Measurements from ENCODE around the gene GCNT1.
"Not testable (repeated sequence)": the region's sequence is repeated elsewhere in the genome, so short reads cannot be mapped to it uniquely, and the experiment has no call there.

The GCNT1 gene

DNA sequence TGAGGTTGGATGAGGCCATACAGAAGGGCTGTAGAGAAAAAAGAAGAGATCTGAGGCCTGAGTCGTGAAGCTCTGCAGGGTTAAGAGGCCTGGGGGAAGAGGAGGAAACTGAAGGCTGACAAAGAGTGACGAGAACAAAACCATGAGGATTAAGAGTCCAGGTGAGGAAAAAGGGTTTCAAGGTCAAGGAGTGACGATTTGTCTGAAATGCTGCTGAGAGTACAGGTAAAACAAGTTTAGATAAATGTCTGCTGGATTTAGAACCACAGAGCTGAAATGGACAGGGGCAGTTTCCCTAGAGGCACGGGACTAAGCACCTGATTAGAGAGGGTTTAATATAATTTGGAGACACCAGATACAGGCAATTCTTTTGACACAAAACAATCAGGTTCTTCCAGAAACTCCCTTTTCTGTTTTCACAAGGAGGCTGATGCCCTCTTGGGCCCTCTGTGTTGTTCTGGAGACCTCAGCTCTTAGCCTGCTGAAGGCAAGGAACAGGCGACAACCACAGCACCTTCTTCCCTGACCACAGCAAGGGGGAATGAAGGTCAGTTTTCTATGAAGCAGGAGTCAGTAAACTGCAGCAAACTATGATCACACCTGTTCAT lies 14.6 kb upstream of the GCNT1 start:
- no peak for DNase-seq

DNA sequence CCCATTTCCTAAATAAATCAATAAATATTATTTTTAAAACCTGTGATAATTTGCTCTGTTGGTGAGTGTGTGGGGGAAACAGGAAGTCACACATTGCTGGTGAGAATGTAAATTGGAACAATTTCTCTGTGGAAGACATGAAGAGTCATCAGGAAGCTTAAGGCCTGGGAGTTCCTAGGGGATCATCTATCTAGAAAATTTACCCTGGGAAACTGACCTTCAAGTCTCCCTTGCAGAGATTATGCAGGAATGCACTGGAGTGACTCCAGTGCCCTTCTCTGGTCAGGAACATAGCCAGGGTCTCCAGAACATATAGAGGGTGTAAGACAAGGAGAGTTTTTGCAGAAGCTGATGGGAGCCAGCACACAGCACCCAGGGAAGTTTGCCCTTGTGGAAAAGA lies 13.0 kb upstream of the GCNT1 start:
- DNase-seq, result no peak

DNA sequence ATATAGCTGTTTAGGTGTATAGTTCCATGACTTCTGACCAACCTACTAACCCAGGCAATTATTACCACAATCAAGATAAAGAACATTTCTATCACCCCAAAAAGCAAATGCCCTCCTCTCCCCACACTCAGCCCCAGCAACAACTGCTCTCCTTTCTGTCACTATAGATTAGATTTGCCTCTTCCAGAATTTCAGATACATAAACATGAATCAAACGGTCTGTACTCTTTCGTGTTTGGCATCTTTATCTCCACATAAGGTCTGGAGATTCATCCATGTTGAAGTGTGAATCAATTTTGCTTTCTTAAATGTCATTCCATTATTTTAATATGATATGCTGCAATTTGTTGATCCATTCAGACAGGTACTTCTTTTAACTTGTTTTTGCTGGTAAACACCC lies 10.5 kb upstream of the GCNT1 start:
- DNase-seq, result no peak

DNA sequence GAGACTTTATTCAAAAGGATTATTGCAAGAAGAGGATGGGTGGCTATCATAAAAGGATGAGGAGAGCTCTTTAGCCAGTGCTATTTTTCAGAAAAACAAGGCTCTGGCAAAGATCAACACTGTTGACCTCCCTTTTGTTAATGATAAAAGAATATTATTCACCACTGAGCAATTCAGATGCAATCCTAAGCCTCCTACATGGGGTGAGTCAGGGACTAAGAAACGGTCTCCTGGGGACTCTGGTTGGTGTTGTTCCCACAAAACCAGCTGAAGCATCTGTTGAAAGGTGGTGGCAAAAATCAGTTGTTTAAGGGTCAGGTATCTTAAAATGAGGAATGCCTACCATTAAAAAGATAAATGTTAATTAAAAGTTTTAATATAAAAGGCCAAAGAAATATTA lies 7.7 kb upstream of the GCNT1 start:
- DNase-seq, result no peak

DNA sequence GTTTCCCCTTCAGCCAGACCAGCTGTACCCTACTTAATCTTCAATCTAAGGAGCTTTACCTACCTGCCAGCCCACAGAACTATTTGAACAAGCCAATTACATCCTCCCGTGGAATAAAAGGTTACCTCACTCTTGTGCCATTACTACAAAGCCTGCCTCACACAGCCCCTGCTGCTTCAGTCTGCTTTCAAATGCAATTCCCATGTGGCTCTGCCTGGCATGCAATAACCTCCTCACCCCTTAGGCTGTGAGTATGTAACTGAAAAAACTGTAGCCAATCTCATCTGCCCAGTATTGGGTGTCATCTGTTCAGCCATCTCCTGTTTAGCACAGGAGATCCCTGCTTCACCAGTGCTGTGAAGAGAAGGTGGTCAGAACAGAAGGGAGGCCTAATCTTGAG lies 6.1 kb upstream of the GCNT1 start:
- DNase-seq, result no peak

DNA sequence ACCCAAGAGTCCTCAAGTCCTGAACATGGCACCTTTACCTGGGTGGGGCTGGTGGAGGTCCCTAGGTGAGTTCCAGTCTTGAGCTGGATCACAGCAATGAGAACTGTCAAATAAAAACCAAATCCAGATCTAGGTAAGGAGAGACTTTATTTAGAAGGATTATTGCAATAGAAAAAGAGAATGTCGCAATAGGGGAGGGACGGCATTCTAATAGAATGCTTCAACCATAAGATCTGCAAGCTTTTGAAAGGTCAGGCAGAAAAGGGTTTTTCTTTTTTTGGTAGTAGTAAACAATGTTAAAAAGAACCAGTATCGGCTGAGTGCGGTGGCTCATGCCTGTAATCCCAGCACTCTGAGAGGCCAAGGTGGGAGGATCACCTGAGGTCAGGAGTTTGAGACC lies 5.2 kb upstream of the GCNT1 start:
- DNase-seq, result no peak

DNA sequence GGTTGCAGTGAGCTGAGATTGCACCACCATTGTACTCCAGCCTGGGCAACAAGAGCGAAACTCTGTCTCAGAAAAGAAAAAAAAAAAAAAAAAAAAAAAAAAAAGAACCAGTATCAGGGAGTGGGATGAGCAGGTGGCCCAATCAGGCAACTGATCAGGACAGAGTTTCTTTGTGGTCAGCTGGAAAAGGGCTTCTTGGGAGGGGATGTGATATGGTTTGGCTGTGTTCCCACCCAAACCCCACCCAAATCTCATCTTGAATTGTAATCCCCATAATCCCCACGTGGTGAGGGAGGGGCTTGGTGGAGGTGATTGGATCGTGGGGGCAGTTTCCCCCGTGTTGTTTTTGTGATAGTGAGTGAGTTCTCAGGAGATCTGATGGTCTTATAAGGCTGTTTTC lies 4.7 kb upstream of the GCNT1 start:
- DNase-seq, result no peak

DNA sequence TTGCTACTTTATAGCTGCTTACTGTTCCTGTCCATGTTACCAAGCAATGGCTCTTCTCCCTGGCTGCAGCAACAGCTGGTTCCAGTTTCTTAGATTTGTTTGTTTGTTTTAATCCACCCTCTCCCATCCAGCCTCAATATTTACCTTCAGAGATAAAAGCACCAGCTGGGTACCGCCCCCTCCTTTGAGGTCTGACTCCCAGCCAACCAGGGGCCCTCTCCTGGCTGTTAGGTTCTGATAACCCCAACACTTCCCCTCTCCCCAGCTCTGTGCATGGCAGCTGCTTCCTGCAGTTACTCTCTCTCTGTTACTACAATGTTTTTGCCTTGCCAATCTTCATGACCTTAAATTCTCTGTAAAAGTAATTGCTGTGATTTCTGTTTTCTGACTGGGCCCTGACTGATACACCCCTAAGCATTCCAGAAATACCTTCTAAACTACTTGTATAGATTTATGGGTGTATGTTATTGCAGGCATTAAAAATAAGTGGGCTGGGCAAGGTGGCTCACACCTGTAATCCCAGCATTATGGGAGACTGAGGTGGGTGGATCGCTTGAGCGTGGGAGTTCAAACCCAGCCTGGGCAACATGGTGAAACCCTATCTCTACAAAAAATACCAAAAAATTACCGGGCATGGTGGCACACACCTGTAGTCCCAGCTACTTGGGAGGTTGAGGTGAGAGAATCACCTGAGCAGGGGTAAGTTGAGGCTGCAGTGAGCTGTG lies 2.6 kb upstream of the GCNT1 start:
- DNase-seq, result peak; percentile 30

DNA sequence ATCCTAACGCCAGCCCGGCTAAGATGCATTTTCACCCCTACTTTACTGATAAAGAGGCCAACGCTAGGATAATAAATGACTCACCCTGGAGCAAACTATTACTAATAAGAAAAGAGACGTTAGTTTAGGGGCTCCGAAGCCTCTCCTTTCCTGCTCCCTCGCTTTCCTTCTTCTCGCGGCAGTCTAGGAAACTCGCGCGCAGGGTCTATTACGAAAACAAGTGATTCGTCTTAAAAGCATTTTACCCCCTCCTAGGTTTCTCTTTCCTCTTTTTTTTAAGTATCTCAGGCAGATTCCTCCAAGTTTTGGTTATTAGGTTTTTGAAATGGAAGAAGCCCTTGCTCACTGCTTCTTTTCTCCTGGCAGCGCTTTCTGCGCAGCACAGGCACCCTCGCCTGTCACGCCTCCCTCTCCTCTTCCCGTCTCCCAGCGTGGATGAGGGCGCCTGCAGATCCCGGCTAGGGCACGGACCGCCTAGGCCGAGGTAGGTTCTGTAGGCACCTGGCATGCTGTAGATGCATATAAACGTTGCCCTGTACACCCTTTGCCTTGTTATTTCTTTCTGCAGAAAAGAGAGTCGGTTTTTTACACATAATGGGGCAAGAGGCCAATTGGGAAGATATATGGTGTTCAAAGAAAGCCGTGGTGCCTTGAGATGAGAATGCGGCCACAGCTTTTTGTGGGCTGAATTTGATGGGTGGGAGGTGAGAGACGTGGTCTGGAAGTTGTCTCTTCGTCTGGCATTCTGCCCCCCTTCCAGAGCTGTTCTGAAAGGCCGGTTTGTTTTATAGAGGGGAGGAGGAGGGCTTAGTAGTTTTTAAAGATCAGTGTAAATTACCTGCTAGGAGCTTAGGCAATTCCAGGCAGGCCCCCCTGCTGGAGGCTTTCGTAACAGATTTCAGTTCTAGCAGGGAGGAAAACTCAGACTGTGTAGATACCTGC lies 983 bp downstream of the GCNT1 start:
- peak; percentile 5 for DNase-seq

DNA sequence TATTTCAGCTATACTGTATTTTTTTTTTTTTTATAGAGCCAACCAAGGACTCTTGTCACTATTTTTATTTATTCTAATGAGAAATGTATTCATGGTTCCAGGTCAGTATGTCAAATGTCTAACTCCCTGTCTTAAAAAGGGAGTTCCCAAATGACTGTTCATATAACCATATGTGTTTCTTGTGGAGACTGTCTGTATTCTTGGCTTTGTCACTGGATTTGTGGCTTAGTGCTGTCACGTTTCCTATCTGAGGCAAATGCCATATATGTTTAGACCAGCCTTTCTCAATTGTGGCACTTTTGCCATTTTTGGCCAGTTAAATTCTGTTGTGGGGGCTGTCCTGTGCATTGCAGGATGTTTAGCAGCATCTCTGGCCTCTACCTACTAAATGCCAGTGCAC lies 3.1 kb downstream of the GCNT1 start:
- no peak for DNase-seq

DNA sequence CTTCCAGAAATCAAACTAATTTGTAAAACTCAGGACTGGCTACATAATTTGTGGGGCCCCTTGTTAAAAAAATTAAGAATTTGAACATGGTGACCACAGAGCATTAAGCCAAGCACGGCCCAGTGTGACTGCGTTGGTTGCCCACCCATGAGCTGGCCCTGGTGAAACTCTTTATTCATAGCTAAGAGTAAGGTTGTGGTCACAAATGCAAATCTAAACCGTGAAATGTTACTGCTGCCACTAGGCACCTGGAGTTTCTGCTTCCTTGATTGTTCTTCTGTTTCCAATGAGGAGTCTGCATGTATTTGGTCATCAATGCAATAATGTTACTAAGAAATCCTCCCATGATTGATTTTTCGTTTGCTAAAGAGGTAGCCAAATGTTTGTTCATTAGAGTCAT lies 4.2 kb downstream of the GCNT1 start:
- DNase-seq, result no peak

DNA sequence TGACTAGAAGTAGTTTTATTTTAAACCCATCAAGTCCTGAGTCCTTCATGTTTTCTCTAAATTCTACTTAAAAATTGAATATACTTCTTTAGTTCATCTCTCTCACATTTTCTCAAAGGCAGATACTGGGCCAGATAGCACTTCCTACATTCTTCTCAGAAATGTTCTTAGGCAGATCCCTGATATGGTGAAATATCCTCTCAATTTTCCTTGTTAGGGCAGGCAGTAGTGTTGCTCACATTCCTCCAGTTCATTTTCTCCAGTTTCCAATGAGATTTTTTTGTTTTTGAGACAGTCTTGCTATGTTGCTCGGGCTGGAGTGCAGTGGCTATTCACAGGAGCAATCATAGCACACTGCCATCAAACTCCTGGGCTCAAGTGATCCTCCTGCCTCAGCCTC lies 5.7 kb downstream of the GCNT1 start:
- DNase-seq, result no peak

DNA sequence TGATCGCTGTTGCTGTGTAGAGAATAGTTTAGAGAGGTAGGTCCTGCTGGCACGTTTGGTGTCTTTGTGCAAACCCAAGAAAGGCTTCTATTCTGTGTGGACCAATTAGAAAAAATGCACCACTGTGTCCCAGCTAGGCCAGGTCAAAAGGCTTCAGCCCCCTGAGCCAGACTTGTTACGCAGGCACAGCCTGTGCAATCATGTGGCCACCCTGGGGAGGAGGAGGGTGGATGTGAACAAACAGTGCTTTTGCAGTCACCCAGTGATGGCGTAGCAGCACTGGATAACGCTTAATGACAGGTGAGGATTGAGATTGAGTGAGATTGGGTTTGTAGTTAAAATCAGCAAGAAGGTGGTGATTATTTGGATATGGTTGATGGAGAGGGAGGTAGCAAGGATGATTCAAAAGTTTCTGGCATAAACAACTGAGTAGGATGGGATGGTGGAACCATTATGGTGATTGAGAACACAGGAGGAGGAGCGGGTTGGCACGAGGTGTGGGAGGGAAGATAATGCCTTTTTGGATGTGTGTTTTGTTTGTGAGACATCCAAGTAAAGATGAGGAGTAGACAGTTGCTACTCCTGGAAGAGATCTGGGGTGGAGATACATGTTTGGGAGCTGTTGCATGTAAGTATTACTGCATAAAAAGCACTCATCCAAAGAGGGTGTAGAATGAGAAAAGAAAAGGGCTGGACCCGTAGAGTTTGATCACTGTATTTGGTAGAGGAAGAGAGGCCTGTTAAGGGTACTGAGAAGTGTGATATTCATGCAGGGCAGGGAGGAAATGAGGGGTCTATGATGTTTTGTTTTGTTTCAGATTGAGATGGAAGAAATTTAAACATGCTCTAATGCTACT lies 6.7 kb downstream of the GCNT1 start:
- no peak for DNase-seq

DNA sequence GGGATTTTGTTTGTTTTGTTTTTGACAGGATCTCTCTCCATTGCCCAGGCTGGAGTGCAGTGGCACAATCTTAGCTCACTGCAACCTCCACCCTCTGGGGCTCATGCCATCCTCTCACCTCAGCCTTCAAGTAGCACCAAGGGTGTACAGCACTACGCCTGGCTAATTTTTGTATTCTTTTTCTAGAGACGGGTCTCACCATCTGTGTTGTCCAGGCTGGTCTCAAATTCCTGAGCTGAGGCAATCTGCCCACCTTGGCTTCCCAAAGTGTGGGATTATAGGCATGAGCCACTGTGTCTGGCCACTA lies 7.3 kb downstream of the GCNT1 start:
- no peak for DNase-seq

DNA sequence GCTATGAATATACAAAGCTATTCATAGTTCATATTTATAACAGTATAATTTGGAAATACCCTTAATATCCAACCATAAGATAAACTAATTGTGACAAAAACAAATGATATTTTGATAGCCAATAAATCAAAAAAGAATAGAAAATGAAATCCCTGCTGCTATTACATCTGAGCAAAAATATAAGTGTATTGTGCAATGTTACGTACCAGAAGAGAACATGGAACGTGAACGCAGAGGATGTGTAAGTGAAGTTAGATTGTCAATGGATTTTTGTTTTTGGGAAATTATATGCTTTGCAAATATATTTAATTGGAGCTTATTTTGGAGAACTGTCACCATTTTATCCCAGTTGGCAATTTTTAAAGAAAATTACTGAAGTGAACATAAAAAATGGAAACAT lies 15.4 kb downstream of the GCNT1 start:
- DNase-seq, result no peak

DNA sequence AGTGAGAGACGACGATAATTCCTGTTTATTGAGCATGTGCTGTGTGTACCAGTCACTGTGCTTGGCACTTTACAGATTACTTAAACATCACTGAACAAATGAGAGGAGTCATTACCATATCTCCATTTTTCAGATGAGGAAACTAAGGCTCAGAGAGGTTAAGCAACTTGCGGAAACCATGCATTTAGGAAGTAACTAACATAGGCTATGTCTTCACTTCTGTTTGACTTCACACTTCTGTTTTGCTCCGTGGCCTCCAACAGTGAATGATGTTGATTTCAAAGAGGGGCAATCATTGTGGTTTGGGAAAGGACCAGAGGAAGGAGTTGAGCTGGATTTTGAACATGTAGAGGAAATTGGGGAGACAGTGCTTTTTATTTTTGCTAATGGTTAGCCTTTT lies 16.7 kb downstream of the GCNT1 start:
- no peak for DNase-seq

DNA sequence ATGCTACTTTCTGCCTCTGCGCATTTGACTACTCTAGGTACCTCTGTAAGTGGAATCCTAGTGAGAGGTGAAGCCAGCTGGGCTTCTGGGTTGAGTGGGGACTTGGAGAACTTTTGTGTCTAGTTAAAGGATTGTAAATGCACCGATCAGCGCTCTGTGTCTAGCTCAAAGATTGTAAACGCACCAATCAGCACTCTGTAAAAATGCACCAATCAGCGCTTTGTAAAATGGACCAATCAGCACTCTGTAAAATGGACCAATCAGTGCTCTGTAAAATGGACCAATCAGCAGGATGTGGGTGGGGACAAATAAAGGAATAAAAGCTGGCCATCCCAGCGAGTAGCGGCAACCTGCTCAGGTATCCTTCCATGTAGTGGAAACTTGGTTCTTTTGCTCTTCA lies 18.8 kb downstream of the GCNT1 start:
- DNase-seq, result not testable (repeated sequence)

DNA sequence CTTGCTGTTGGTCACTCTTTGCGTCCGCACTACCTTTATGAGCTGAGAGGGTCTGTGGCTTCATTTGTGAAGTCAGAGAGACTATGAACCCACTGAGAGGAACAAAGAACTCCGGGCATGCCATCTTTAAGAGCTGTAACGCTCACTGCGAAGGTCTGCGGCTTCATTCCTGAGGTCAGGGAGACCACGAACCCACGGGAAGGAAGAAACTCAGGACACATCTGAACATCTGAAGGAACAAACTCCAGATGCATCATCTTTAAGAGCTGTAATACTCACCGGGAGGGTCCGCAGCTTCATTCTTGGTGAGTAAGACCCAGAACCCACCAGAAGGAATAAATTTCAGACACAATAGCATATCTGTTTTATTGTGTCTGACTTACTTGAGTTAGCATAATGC lies 19.2 kb downstream of the GCNT1 start:
- DNase-seq, result no peak

DNA sequence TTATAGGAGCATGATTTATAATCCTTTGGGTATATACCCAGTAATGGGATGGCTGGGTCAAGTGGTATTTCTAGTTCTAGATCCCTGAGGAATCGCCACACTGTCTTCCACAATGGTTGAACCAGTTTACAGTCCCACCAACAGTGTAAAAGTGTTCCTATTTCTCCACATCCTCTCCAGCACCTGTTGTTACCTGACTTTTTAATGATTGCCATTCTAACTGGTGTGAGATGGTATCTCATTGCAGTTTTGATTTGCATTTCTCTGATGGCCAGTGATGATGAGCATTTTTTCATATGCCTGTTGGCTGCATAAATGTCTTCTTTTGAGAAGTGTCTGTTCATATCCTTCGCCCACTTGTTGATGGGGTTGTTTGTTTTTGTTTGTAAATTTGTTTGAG lies 20.4 kb downstream of the GCNT1 start:
- DNase-seq, result not testable (repeated sequence)

DNA sequence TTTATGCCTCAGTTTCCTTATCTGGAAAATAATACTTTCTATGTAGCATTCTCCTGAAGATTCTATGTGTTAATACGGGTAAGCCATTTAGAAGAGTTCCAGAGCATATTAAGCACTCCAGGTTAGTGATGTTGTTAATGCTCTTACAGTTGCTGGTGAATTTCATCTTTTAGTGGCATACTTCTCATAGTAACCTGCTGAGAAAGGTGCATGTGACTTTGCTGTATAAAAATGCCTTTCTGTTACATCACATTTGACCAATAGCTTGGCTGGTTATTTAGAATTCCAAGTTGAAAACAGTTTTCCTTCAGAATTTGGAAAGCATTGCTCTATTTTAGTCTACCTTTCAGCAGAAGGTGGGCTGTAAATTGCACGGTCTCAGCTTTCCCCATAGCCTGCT lies 27.2 kb downstream of the GCNT1 start:
- no peak for DNase-seq

DNA sequence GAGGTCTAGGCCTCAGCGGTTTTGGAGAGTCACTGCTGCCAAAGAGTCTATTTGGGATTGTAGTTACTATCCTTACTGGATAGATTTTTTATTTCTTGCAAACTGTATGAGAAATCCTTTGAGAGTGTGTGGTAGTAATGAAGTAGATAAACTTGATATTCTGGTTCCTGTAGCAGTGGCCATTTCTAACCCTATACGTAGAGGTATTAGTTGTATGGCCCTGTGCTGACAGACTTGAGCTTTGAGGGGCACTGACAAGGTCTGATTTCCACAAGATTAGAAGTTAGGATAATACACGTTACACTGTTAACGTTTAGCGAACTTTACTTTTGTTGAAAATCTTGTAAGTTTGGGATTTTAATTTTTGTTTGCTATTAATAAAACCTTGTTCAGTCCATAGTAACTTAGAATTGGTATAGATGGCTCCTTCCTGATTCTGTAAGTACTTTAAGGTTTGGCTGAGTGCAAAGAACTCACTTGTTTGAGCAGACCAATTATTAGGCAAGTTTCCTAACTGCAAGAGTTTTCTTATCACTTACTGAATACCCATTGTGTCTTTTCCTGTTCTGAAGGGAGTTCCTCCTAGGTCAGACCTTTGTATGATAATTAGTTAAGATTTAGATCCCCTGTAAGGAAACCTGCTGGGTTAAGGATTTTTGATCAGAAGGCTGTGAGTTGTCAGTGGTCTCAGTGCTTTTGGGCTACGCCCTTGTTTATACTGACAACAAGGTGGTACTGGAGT lies 31.4 kb downstream of the GCNT1 start:
- no peak for DNase-seq

DNA sequence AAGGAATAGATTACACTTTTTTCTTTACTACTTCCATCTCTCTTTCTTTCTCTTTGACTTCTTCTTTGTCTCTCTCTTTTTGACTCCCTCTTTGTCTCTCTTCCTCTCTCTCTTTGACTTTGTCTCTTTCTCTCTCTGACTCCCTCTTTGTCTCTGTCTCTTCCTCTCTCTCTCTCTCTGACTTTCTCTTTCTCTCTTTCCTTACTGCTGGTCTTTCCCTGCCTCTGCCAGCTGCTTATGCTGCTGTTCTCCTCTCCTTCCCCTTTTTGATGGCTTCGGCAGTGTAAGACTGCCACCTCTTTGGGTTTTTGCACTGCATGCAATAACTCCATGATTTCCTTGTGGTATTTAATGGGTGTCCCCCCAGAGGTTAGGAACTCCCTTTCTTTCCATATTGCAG lies 32.1 kb downstream of the GCNT1 start:
- DNase-seq, result not testable (repeated sequence)

Data from activated gamma-delta T cell treated with Interleukin-2 at 50 U/mL for 16 hours (primary cell).